HepG2 (cell line): ENCODE results near the gene CENATAC. TPM values are rescaled to one million over a fixed set of nuclear protein-coding genes. Genes with fewer than 3 reads are reported as not detected.

ENCODE experiments used
- DR1 ChIP-seq: sonication (generic); formaldehyde crosslinking; IDR thresholded peaks from 2 replicates; pipeline ENCODE4 v1.8.0; 2021; ENCODE audit warnings: mild to moderate bottlenecking, missing genetic modification reagents, inconsistent platforms
- EZH2 ChIP-seq: conservative IDR thresholded peaks from 2 replicates; pipeline ENCODE4 v1.6.1; 2012; ENCODE audit warnings: mild to moderate bottlenecking, low read depth, low read length, moderate library complexity
- GATAD1 ChIP-seq: IDR thresholded peaks from 2 replicates; pipeline ENCODE4 v1.6.1; 2016; ENCODE audit warnings: missing genetic modification reagents, missing compliant biosample characterization
- MAFG ChIP-seq: sonication (generic); formaldehyde crosslinking; IDR thresholded peaks from 2 replicates; pipeline ENCODE4 v1.5.1; 2020; ENCODE audit warnings: mild to moderate bottlenecking, missing genetic modification reagents
- NKX3-1 ChIP-seq: sonication (generic); formaldehyde crosslinking; IDR thresholded peaks from 2 replicates; pipeline ENCODE4 v1.5.0; 2020; ENCODE audit warnings: missing genetic modification reagents
- TAF1 ChIP-seq: sonication (generic); formaldehyde crosslinking; IDR thresholded peaks from 2 replicates; pipeline ENCODE4 v1.4.0; 2020; ENCODE audit warnings: missing genetic modification reagents
- U2AF1 ChIP-seq: fragments of 200-400 bp; formaldehyde crosslinking; optimal IDR thresholded peaks from 2 replicates; pipeline ENCODE3; 2017; ENCODE audit warnings: mild to moderate bottlenecking, low read depth, low read length
- ZFP36L1 ChIP-seq: sonication (generic); formaldehyde crosslinking; IDR thresholded peaks from 2 replicates; pipeline ENCODE4 v1.8.0; 2022; ENCODE audit warnings: mild to moderate bottlenecking, missing genetic modification reagents, moderate library complexity
- ZFY ChIP-seq: sonication (generic); formaldehyde crosslinking; IDR thresholded peaks from 2 replicates; pipeline ENCODE4 v1.4.0; 2020; ENCODE audit warnings: missing genetic modification reagents
- ZNF20 ChIP-seq: sonication (generic); formaldehyde crosslinking; IDR thresholded peaks from 2 replicates; pipeline ENCODE4 v1.4.0; 2020; ENCODE audit warnings: mild to moderate bottlenecking, moderate library complexity, missing genetic modification reagents
- ZNF337 ChIP-seq: sonication (generic); formaldehyde crosslinking; IDR thresholded peaks from 2 replicates; pipeline ENCODE4 v1.5.1; 2020; ENCODE audit warnings: missing genetic modification reagents, low read depth, mild to moderate bottlenecking, borderline replicate concordance
- ZNF468 ChIP-seq: sonication (generic); formaldehyde crosslinking; IDR thresholded peaks from 2 replicates; pipeline ENCODE4 v1.8.0; 2022; ENCODE audit warnings: mild to moderate bottlenecking, moderate library complexity, missing genetic modification reagents
- ZNF605 ChIP-seq: sonication (generic); formaldehyde crosslinking; IDR thresholded peaks from 2 replicates; pipeline ENCODE4 v1.8.0; 2022; ENCODE audit warnings: mild to moderate bottlenecking, missing genetic modification reagents
- ZSCAN20 ChIP-seq: sonication (generic); formaldehyde crosslinking; IDR thresholded peaks from 2 replicates; pipeline ENCODE4 v1.4.0; 2020; ENCODE audit warnings: missing genetic modification reagents, mild to moderate bottlenecking, borderline replicate concordance
- polyA plus RNA-seq, 8 experiments: library from polyadenylated mRNA; depleted of rRNA in 3 of 8; stranded (reverse) in 7 of 8; unstranded in 1 of 8; fragments of >200 nt; fragmentation: Illumina TruSeq in 4 of 8; extraction: Trizol in 4 of 8; gene quantifications; 2 replicates each; pipeline versions ENCODE4 v1.2.1 to v1.2.3, GENCODE V29; 2011 to 2016; ENCODE audit warnings: low read depth in 4 of 8, missing spikeins in 1 of 8, mixed read lengths in 1 of 8; ENCODE audit not compliant: insufficient read depth in 1 of 8
- total RNA-seq, 5 experiments: library from RNA; depleted of rRNA; stranded (reverse); fragments of >200 nt; fragmentation: Illumina TruSeq; extraction: Trizol; gene quantifications; 2 replicates each; pipeline ENCODE4 v1.2.3, GENCODE V29; 2016; ENCODE audit warnings: low read depth in 1 of 5
- TF ChIP-seq, protein P1 (sequence below): sonication (generic); formaldehyde crosslinking; IDR thresholded peaks from 2 replicates; pipeline ENCODE4 v1.5.0; 2020; ENCODE audit warnings: mild to moderate bottlenecking, missing genetic modification reagents
- TF ChIP-seq, protein P2 (sequence below): IDR thresholded peaks from 2 replicates; pipeline ENCODE4 v1.6.1; 2016; ENCODE audit warnings: missing compliant biosample characterization, missing genetic modification reagents, borderline replicate concordance
- TF ChIP-seq, protein P3 (sequence below), 2 experiments: sonication (generic) in 1 of 2; formaldehyde crosslinking in 1 of 2; IDR thresholded peaks; 2 replicates each; pipeline versions ENCODE4 v1.4.0 to v1.6.1; 2016 to 2020; ENCODE audit warnings: borderline replicate concordance in 1 of 2, low read depth in 1 of 2, mild to moderate bottlenecking in 1 of 2, missing genetic modification reagents in 1 of 2
- TF ChIP-seq, protein P4 (sequence below): sonication (generic); formaldehyde crosslinking; IDR thresholded peaks from 2 replicates; pipeline ENCODE4 v1.9.0; 2021; ENCODE audit warnings: missing genetic modification reagents, mild to moderate bottlenecking, borderline replicate concordance

Gene CENATAC
- total and polyA plus RNA-seq, 2 of the 13 experiments (the other 11 are each of a cell fraction or from before 2014, with no cell fraction given) = 21.7 to 25.0 TPM

DNA sequence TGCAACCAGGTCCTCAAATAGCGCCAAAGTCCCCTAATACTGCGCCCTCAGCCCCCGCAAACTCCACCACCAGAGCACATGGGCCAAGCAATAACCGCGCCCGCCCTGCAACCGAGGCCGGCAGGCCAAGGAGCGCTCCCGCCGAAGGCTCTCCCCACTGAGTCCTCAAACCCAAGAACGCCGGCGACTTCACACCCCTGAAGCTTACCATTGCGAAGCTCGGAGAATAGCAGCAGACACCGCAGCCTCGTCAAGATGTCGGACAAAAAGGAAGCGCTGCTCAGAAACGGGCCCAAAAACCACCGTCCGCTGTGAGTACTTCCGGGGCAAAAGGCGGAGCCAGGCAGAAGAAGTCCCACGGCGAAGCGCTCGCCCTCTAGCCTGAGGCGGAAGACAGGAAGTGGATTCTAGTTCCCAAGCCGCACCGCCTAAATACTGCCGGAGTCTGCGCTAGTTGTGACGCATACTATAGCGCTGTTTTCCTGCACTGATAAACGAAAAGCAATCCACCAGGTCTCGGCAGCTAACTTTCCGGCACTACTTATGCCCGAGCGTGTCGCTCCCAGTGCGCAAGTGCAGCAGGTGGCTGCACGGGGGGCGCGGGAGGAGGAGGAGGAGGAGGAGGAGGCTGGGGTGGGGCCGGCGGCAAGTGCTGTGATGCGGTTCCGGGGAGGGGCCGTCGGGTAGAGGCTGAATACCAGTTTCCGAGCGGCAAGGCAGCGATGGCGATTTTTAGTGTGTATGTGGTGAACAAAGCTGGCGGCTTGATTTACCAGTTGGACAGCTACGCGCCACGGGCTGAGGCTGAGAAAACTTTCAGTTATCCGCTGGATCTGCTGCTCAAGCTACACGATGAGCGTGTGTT lies 20.4 kb downstream of the CENATAC start, which contains the start of the genes RPS25 and TRAPPC4 (continued):
- TF ChIP-seq, protein P1, sequence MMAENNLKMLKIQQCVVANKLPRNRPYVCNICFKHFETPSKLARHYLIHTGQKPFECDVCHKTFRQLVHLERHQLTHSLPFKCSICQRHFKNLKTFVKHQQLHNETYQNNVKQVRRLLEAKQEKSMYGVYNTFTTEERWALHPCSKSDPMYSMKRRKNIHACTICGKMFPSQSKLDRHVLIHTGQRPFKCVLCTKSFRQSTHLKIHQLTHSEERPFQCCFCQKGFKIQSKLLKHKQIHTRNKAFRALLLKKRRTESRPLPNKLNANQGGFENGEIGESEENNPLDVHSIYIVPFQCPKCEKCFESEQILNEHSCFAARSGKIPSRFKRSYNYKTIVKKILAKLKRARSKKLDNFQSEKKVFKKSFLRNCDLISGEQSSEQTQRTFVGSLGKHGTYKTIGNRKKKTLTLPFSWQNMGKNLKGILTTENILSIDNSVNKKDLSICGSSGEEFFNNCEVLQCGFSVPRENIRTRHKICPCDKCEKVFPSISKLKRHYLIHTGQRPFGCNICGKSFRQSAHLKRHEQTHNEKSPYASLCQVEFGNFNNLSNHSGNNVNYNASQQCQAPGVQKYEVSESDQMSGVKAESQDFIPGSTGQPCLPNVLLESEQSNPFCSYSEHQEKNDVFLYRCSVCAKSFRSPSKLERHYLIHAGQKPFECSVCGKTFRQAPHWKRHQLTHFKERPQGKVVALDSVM (CRISPR knock-in tag) = no peak
- TF ChIP-seq, protein P2, sequence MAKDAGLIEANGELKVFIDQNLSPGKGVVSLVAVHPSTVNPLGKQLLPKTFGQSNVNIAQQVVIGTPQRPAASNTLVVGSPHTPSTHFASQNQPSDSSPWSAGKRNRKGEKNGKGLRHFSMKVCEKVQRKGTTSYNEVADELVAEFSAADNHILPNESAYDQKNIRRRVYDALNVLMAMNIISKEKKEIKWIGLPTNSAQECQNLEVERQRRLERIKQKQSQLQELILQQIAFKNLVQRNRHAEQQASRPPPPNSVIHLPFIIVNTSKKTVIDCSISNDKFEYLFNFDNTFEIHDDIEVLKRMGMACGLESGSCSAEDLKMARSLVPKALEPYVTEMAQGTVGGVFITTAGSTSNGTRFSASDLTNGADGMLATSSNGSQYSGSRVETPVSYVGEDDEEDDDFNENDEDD (CRISPR knock-in tag) = peak; percentile 20; the same call in 1 of the 2 replicates
- peak; percentile 88 for TF ChIP-seq ZFY (CRISPR knock-in tag)
- peak; percentile 92 for TF ChIP-seq DR1
- peak; percentile 85 for TF ChIP-seq TAF1 (CRISPR knock-in tag)
- no peak for TF ChIP-seq ZNF468 (CRISPR knock-in tag)
- TF ChIP-seq EZH2 = no peak
- TF ChIP-seq ZNF337 (CRISPR knock-in tag) = no peak
- peak; percentile 64; the same call in 1 of the 2 replicates for TF ChIP-seq NKX3-1 (CRISPR knock-in tag)
- 0 out of 2 replicates have a peak, but pooled peaks have one; percentile 21 for TF ChIP-seq ZNF20
- 0 out of 2 replicates have a peak, but pooled peaks have one; percentile 48 for TF ChIP-seq ZFP36L1
- TF ChIP-seq, protein P3, sequence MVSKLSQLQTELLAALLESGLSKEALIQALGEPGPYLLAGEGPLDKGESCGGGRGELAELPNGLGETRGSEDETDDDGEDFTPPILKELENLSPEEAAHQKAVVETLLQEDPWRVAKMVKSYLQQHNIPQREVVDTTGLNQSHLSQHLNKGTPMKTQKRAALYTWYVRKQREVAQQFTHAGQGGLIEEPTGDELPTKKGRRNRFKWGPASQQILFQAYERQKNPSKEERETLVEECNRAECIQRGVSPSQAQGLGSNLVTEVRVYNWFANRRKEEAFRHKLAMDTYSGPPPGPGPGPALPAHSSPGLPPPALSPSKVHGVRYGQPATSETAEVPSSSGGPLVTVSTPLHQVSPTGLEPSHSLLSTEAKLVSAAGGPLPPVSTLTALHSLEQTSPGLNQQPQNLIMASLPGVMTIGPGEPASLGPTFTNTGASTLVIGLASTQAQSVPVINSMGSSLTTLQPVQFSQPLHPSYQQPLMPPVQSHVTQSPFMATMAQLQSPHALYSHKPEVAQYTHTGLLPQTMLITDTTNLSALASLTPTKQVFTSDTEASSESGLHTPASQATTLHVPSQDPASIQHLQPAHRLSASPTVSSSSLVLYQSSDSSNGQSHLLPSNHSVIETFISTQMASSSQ (IDR thresholded peaks at IDR 0.05; ENCODE audit: low read depth) = no peak; the same call in 1 of the 2 replicates
- TF ChIP-seq, protein P3 (CRISPR knock-in tag; IDR thresholded peaks at IDR 0.05; ENCODE audit: borderline replicate concordance) = peak; percentile 68; the same call in 1 of the 2 replicates
- TF ChIP-seq, protein P4, sequence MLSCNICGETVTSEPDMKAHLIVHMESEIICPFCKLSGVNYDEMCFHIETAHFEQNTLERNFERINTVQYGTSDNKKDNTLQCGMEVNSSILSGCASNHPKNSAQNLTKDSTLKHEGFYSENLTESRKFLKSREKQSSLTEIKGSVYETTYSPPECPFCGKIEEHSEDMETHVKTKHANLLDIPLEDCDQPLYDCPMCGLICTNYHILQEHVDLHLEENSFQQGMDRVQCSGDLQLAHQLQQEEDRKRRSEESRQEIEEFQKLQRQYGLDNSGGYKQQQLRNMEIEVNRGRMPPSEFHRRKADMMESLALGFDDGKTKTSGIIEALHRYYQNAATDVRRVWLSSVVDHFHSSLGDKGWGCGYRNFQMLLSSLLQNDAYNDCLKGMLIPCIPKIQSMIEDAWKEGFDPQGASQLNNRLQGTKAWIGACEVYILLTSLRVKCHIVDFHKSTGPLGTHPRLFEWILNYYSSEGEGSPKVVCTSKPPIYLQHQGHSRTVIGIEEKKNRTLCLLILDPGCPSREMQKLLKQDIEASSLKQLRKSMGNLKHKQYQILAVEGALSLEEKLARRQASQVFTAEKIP = no peak
- peak; percentile 94 for TF ChIP-seq GATAD1 (CRISPR knock-in tag)
- peak; percentile 36 for TF ChIP-seq U2AF1
- TF ChIP-seq ZSCAN20 (CRISPR knock-in tag) = no peak
- no peak for TF ChIP-seq MAFG (CRISPR knock-in tag)
- peak; percentile 83 for TF ChIP-seq ZNF605 (CRISPR knock-in tag)
